ENCODE results near the gene NR6A1. TPM values are rescaled to one million over a fixed set of nuclear protein-coding genes. Genes with fewer than 3 reads are reported as not detected.

The NR6A1 gene
- total and polyA plus RNA-seq, 2 of the 13 experiments (the other 11 are each of a cell fraction or from before 2014, with no cell fraction given): 28.1 to 31.5 TPM

DNA sequence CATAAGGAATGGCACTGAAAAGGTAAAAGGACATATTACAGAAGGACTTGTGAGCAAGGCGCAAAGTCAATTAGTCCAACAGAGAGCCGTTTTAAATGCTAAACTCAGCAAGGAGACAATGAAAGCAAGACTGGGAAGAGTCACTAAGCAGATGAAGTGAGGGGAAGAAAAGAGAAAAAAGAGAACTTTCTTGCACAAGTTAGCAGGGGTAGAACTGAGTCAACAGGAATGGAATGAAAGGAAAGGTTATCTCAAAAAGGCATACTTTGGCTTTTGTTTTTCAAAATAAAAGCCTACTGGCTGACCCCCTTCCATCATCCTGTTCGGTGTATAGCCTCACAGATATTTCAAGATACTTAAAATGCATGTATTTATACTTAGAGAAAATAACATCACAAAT lies 75.0 kb downstream of the NR6A1 start:
- H3K4me2 ChIP-seq (ENCODE audit: low read depth, low read length): peak overlapping the region; percentile 62

More for the DNA sequence above, 75.0 kb downstream of the NR6A1 start:
- Histone ChIP-seq H3K9me3 (ENCODE audit: low read length) (no peaks in the 10 kb centered on the region), H3K79me2 (ENCODE audit: insufficient read depth, low read length) (peaks cover 18% of the 10 kb centered on the region), H3K4me1 (ENCODE audit: insufficient read depth, low read length) (peaks cover 55% of the 10 kb centered on the region), H4K20me1 (ENCODE audit: insufficient read depth, low read length) (no peaks in the 10 kb centered on the region), H2AFZ (ENCODE audit: low read length) (no peak overlapping the region), H3K9ac (ENCODE audit: insufficient read depth, low read depth, low read length) (peak overlapping the region; percentile 13; the same call in 1 of the 2 replicates), H3K27me3 (ENCODE audit: control insufficient read depth in 1 of 2, insufficient read depth in 2 of 2, low read length in 2 of 2) (no peaks in the 10 kb centered on the region), H3K36me3 (replicated peaks in 1 of 2; ENCODE audit: control insufficient read depth in 1 of 2, insufficient read depth in 2 of 2, low read length in 2 of 2) (no peaks in the 10 kb centered on the region), H3K4me3 (replicated peaks in 1 of 3; ENCODE audit: insufficient read depth in 1 of 3, low read depth in 2 of 3, low read length in 3 of 3) (peak overlapping the region in 1 of 3 experiments; percentile 17; a peak in 1 of 6 replicates), H3K27ac (ENCODE audit: extremely low read length, insufficient read depth, low read length) (peak overlapping the region; percentile 55)
- DNase-seq (ENCODE audit: low spot score) (peak; percentile 33), ATAC-seq (no peak; the same call in 2 of the 3 replicates), FAIRE-seq (no peak)
- intact Hi-C loops (cut with micrococcal nuclease; ENCODE audit: unreplicated experiment): no loop called here
- TF ChIP-seq, protein P1, sequence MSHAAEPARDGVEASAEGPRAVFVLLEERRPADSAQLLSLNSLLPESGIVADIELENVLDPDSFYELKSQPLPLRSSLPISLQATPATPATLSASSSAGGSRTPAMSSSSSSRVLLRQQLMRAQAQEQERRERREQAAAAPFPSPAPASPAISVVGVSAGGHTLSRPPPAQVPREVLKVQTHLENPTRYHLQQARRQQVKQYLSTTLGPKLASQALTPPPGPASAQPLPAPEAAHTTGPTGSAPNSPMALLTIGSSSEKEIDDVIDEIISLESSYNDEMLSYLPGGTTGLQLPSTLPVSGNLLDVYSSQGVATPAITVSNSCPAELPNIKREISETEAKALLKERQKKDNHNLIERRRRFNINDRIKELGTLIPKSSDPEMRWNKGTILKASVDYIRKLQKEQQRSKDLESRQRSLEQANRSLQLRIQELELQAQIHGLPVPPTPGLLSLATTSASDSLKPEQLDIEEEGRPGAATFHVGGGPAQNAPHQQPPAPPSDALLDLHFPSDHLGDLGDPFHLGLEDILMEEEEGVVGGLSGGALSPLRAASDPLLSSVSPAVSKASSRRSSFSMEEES (CRISPR knock-in tag; IDR thresholded peaks at IDR 0.05): no peak
- TF ChIP-seq SRY (CRISPR knock-in tag; IDR thresholded peaks at IDR 0.05) (no peak), ZNF775 (CRISPR knock-in tag; IDR thresholded peaks at IDR 0.05; ENCODE audit: borderline replicate concordance) (0 out of 2 replicates have a peak, but pooled peaks have one; percentile 65)
- TF ChIP-seq, protein P2, sequence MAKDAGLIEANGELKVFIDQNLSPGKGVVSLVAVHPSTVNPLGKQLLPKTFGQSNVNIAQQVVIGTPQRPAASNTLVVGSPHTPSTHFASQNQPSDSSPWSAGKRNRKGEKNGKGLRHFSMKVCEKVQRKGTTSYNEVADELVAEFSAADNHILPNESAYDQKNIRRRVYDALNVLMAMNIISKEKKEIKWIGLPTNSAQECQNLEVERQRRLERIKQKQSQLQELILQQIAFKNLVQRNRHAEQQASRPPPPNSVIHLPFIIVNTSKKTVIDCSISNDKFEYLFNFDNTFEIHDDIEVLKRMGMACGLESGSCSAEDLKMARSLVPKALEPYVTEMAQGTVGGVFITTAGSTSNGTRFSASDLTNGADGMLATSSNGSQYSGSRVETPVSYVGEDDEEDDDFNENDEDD (CRISPR knock-in tag; IDR thresholded peaks at IDR 0.05; ENCODE audit: borderline replicate concordance): no peak
- no TSS peak for BruUV-seq (replicated peaks)
- ChIA-PET CTCF (ENCODE audit: low intra/inter-chr PET ratio, low total read pairs) (interaction anchor here (2.1 kb wide), 1 partner anchor 16 kb away, joined by 4 read pairs; no protein-coding TSS in a partner anchor), POLR2A (interaction anchor here (0.6 kb wide), 1 partner anchor 22 kb away, joined by 3 read pairs; no protein-coding TSS in a partner anchor)
- in situ Hi-C loops (cut with HindIII; ENCODE audit: extremely low pct_ligation_motif_present, low pct_unique_long_range_greater_than_20kb): no loop called here
- WGBS (ENCODE audit: low lambda C conversion rate): 49% methylated on average over 3 of the region's 3 CpGs
